ACHN (cell line): ENCODE measurements around the gene ZNF213.

Experiments
- DNase-seq: peaks from one replicate; pipeline ENCODE4 v3.0.0-alpha.2; 2015
- in situ Hi-C: cut with HindIII; loops from 2 replicates; pipeline ENCODE4 v1.10.0; 2017; ENCODE audit warnings: low sequenced_read_pairs, low pct_ligation_motif_present, low pct_unique_long_range_greater_than_20kb

The ZNF213 gene

GRCh38 chr16:3134338-3135125 is at the start of gene ZNF213:
Gene ZNF213 (plus strand): TSS chr16:3135029. CDS start chr16:3137281, 2,252 bp downstream.
- peak; percentile 99 for DNase-seq
- in situ Hi-C loops, result no loop called here

GRCh38 chr16:3085868-3086595 is 48.8 kb upstream of the ZNF213 start:
- in situ Hi-C loops, result no loop called here

GRCh38 chr16:3086596-3087242 is 48.1 kb upstream of the ZNF213 start:
- no peak for DNase-seq
- in situ Hi-C loops, result no loop called here

More at GRCh38 chr16:3085868-3086595, 48.8 kb upstream of the ZNF213 start:
- no peak for DNase-seq

GRCh38 chr16:3087243-3088235 is 47.3 kb upstream of the ZNF213 start:
- in situ Hi-C loops, result no loop called here
- DNase-seq, result peak; percentile 22

- in situ Hi-C loops, result no loop called here
- no peak for DNase-seq
Observed at GRCh38 chr16:3088450-3088849, 46.4 kb upstream of the ZNF213 start.

- in situ Hi-C loops, result no loop called here
- DNase-seq, result no peak
Observed at GRCh38 chr16:3088925-3089716, 45.7 kb upstream of the ZNF213 start.

- DNase-seq, result no peak
- in situ Hi-C loops, result no loop called here
Observed at GRCh38 chr16:3089717-3090592, 44.9 kb upstream of the ZNF213 start.

GRCh38 chr16:3091551-3091950 is 43.3 kb upstream of the ZNF213 start:
- no peak for DNase-seq
- in situ Hi-C loops, result no loop called here

- no peak for DNase-seq
- in situ Hi-C loops, result no loop called here
Observed at GRCh38 chr16:3092501-3092941, 42.3 kb upstream of the ZNF213 start.

GRCh38 chr16:3094289-3095027 is 40.4 kb upstream of the ZNF213 start:
- DNase-seq, result peak; percentile 71
- in situ Hi-C loops, result no loop called here

- in situ Hi-C loops, result no loop called here
- peak; percentile 58 for DNase-seq
Observed at GRCh38 chr16:3095869-3096268, 39.0 kb upstream of the ZNF213 start.

GRCh38 chr16:3096362-3096761 is 38.5 kb upstream of the ZNF213 start:
- DNase-seq, result no peak
- in situ Hi-C loops, result no loop called here

GRCh38 chr16:3097266-3097665 is 37.6 kb upstream of the ZNF213 start:
- in situ Hi-C loops, result no loop called here
- no peak for DNase-seq

GRCh38 chr16:3098459-3099394 is 36.1 kb upstream of the ZNF213 start, which contains the start of gene ZSCAN10:
Gene ZSCAN10 (minus strand): TSS chr16:3099294. CDS start chr16:3092937, 6,357 bp downstream.
- no peak for DNase-seq
- in situ Hi-C loops, result no loop called here

GRCh38 chr16:3099395-3099731 is 35.5 kb upstream of the ZNF213 start:
- no peak for DNase-seq
- in situ Hi-C loops, result no loop called here
